NCI-H2029 treated with DMSO at 0.1 percent for 48 hours (cell line): ENCODE results near the gene RAB34.

Experiments used
- DNase-seq: peaks from one replicate; lab custom pipeline; 2025; lab: John Stamatoyannopoulos, UW

The RAB34 gene

GRCh38 chr17:28675980-28676379 is 41.7 kb downstream of the RAB34 start:
- DNase-seq: no peak

- DNase-seq: no peak
These were observed 42.2 kb downstream of the RAB34 start for GRCh38 chr17:28675490-28675889.

- DNase-seq: no peak
These were observed 47.8 kb downstream of the RAB34 start for GRCh38 chr17:28669918-28670317.

GRCh38 chr17:28667870-28668269 is 49.8 kb downstream of the RAB34 start:
- no peak for DNase-seq

GRCh38 chr17:28665994-28666393 is 51.7 kb downstream of the RAB34 start:
- no peak for DNase-seq
